ENCODE measurements around the gene ANGPTL7. TPM values are rescaled to one million over a fixed set of nuclear protein-coding genes. Genes with fewer than 3 reads are reported as not detected.

ANGPTL7 gene
- total and polyA plus RNA-seq, 2 donors (not counting 1 experiment from before 2014, with no cell fraction given), result 0.34 to 1.5 TPM

DNA sequence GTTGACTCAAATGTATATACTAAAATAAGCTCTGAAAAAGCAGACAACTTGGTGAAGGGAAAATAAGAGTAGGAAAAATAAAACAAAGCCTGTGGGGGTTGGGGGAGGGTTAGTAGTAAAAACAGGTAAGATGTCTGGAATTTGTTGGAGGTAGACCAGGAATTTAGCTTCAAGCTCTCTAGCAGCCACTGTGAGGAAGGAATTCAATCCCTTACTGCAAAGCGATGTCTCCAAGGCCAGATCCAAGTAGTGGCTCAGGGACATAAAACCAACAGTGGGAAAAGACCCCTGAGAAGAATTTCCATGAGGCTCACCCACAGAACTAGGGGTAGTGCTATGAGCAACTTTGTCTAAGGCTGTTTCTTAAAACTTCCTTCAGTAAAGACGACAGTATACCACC lies 7.8 kb downstream of the ANGPTL7 start:
- no peaks in the 10 kb centered on the region for H3K9me3 ChIP-seq (ENCODE audit: control insufficient read depth, insufficient read depth, low read depth, low read length)
- H4K20me1 ChIP-seq (ENCODE audit: control insufficient read depth, extremely low read depth, insufficient read depth, low read length), result no peaks in the 10 kb centered on the region
- H2AFZ ChIP-seq (ENCODE audit: low read length), result no peak overlapping the region
- H3K4me3 ChIP-seq (replicated peaks in 1 of 4; ENCODE audit: control extremely low read depth in 1 of 4, insufficient read depth in 1 of 4, low read depth in 3 of 4, low read length in 4 of 4), result no peak overlapping the region
- H3K4me1 ChIP-seq (ENCODE audit: control insufficient read depth, extremely low read depth, insufficient read depth, low read length), result no peaks in the 10 kb centered on the region
- H3K27me3 ChIP-seq (ENCODE audit: control insufficient read depth, insufficient read depth, low read length), result no peaks in the 10 kb centered on the region
- TF ChIP-seq, protein P1, sequence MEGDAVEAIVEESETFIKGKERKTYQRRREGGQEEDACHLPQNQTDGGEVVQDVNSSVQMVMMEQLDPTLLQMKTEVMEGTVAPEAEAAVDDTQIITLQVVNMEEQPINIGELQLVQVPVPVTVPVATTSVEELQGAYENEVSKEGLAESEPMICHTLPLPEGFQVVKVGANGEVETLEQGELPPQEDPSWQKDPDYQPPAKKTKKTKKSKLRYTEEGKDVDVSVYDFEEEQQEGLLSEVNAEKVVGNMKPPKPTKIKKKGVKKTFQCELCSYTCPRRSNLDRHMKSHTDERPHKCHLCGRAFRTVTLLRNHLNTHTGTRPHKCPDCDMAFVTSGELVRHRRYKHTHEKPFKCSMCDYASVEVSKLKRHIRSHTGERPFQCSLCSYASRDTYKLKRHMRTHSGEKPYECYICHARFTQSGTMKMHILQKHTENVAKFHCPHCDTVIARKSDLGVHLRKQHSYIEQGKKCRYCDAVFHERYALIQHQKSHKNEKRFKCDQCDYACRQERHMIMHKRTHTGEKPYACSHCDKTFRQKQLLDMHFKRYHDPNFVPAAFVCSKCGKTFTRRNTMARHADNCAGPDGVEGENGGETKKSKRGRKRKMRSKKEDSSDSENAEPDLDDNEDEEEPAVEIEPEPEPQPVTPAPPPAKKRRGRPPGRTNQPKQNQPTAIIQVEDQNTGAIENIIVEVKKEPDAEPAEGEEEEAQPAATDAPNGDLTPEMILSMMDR (conservative IDR thresholded peaks at IDR 0.05 in 1 of 2, IDR thresholded peaks at IDR 0.05 in 1 of 2; ENCODE audit: low read depth in 1 of 2, low read length in 2 of 2), result no peak
- no peak for TF ChIP-seq EZH2 (IDR thresholded peaks at IDR 0.05; ENCODE audit: low read length, missing control alignments)
- H3K4me2 ChIP-seq (ENCODE audit: extremely low read depth, insufficient read depth, low read length), result no peak overlapping the region
- H3K79me2 ChIP-seq (ENCODE audit: control insufficient read depth, insufficient read depth, low read length), result no peaks in the 10 kb centered on the region
- H3K9ac ChIP-seq (ENCODE audit: insufficient read depth, low read length), result no peak overlapping the region
- DNase-seq (ENCODE audit: low read depth in 2 of 2), result peak in 1 of 2 donors; percentile 29
- H3K36me3 ChIP-seq (ENCODE audit: control insufficient read depth, insufficient read depth, low read length), result peaks cover 9% of the 10 kb centered on the region
- H3K27ac ChIP-seq (ENCODE audit: insufficient read depth, low read length), result no peak overlapping the region

DNA sequence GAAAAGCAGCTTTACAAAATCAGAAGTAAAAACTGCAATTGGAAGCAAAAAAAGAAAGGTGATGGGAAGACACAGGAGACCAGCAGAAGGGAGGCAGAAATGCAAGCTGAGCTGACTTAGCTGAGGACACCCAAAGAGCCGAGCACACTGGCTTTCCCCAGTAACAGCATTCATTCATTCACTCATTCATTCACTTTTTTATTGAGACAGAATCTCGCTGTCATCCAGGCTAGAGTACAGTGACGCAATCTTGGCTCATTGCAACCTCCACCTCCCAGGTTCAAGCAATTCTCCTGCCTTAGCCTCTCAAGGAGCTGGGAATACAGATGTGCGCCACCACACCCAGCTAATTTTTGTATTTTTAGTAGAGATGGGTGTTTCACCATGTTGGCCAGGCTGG lies 8.2 kb downstream of the ANGPTL7 start:
- TF ChIP-seq EZH2 (IDR thresholded peaks at IDR 0.05; ENCODE audit: low read length, missing control alignments), result no peak
- TF ChIP-seq, protein P1 (conservative IDR thresholded peaks at IDR 0.05 in 1 of 2, IDR thresholded peaks at IDR 0.05 in 1 of 2; ENCODE audit: low read depth in 1 of 2, low read length in 2 of 2), result no peak
- no peaks in the 10 kb centered on the region for H4K20me1 ChIP-seq (ENCODE audit: control insufficient read depth, extremely low read depth, insufficient read depth, low read length)
- no peaks in the 10 kb centered on the region for H3K4me1 ChIP-seq (ENCODE audit: control insufficient read depth, extremely low read depth, insufficient read depth, low read length)
- H3K4me3 ChIP-seq (replicated peaks in 1 of 4; ENCODE audit: control extremely low read depth in 1 of 4, insufficient read depth in 1 of 4, low read depth in 3 of 4, low read length in 4 of 4), result no peak overlapping the region
- H3K79me2 ChIP-seq (ENCODE audit: control insufficient read depth, insufficient read depth, low read length), result no peaks in the 10 kb centered on the region
- no peak overlapping the region for H3K27ac ChIP-seq (ENCODE audit: insufficient read depth, low read length)
- no peak overlapping the region for H2AFZ ChIP-seq (ENCODE audit: low read length)
- H3K4me2 ChIP-seq (ENCODE audit: extremely low read depth, insufficient read depth, low read length), result no peak overlapping the region
- no peaks in the 10 kb centered on the region for H3K9me3 ChIP-seq (ENCODE audit: control insufficient read depth, insufficient read depth, low read depth, low read length)
- H3K9ac ChIP-seq (ENCODE audit: insufficient read depth, low read length), result no peak overlapping the region
- peaks cover 9% of the 10 kb centered on the region for H3K36me3 ChIP-seq (ENCODE audit: control insufficient read depth, insufficient read depth, low read length)
- H3K27me3 ChIP-seq (ENCODE audit: control insufficient read depth, insufficient read depth, low read length), result no peaks in the 10 kb centered on the region
- DNase-seq (ENCODE audit: low read depth in 2 of 2), result no peak

DNA sequence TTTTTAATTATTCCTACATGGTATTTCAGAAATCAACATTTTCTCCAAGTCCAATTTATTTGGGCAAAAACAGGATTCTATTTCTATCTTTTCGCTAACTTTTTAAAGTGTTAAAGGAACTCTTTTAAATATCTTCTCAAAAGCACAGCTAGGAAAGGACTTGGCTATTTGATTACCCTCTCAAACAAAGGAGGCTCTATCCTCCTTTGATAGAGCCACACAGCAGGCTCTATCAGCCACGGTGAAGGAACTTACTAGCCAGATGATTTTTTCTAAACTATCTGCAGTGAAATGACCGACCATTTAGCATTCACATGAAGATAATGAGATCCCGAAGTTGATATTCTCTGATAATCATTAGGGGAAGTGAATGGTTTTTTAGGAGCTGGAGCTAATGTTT lies 9.1 kb downstream of the ANGPTL7 start:
- Histone ChIP-seq H3K27me3 (ENCODE audit: control insufficient read depth, insufficient read depth, low read length) (no peaks in the 10 kb centered on the region), H4K20me1 (ENCODE audit: control insufficient read depth, extremely low read depth, insufficient read depth, low read length) (no peaks in the 10 kb centered on the region), H3K4me1 (ENCODE audit: control insufficient read depth, extremely low read depth, insufficient read depth, low read length) (no peaks in the 10 kb centered on the region), H3K9me3 (ENCODE audit: control insufficient read depth, insufficient read depth, low read depth, low read length) (no peaks in the 10 kb centered on the region), H3K4me3 (replicated peaks in 1 of 4; ENCODE audit: control extremely low read depth in 1 of 4, insufficient read depth in 1 of 4, low read depth in 3 of 4, low read length in 4 of 4) (no peak overlapping the region), H3K36me3 (ENCODE audit: control insufficient read depth, insufficient read depth, low read length) (peaks cover 9% of the 10 kb centered on the region), H3K27ac (ENCODE audit: insufficient read depth, low read length) (no peak overlapping the region), H3K9ac (ENCODE audit: insufficient read depth, low read length) (no peak overlapping the region), H2AFZ (ENCODE audit: low read length) (no peak overlapping the region), H3K4me2 (ENCODE audit: extremely low read depth, insufficient read depth, low read length) (no peak overlapping the region), H3K79me2 (ENCODE audit: control insufficient read depth, insufficient read depth, low read length) (no peaks in the 10 kb centered on the region)
- TF ChIP-seq EZH2 (IDR thresholded peaks at IDR 0.05; ENCODE audit: low read length, missing control alignments), result no peak
- TF ChIP-seq, protein P1 (conservative IDR thresholded peaks at IDR 0.05 in 1 of 2, IDR thresholded peaks at IDR 0.05 in 1 of 2; ENCODE audit: low read depth in 1 of 2, low read length in 2 of 2), result no peak
- DNase-seq (ENCODE audit: low read depth in 2 of 2), result no peak

Data from fibroblast of lung (primary cell).